ENCODE results near the gene C8G. TPM values are rescaled to one million over a fixed set of nuclear protein-coding genes. Genes with fewer than 3 reads are reported as not detected.

The C8G gene
- total RNA-seq, 4 donors from 2014 or later = 4.3 to 7.9 (median 6.4) TPM; not detected in 1

- TF ChIP-seq EP300 (IDR thresholded peaks at IDR 0.05; ENCODE audit: low read depth) (no peak), POLR2A (IDR thresholded peaks at IDR 0.05) (no peak), POLR2AphosphoS5 (IDR thresholded peaks at IDR 0.05) (no peak), CTCF (IDR thresholded peaks at IDR 0.05) (no peak)
- no peaks in the 10 kb centered on the region for H3K27me3 ChIP-seq
- no peaks in the 10 kb centered on the region for H3K36me3 ChIP-seq
- WGBS, 2 donors (ENCODE audit: low coverage in 1 of 2) = 89% methylated on average over 15 of the region's 15 CpGs; no CpG with 5 or more reads in 1 of the 2 donors
- no peak for DNase-seq
- intact Hi-C loops (cut with DNase I; ENCODE audit: low total_unique reads) (no loop called here), in situ Hi-C loops (cut with MboI; ENCODE audit: low pct_ligation_motif_present in 1 of 4, low pct_unique_long_range_greater_than_20kb in 1 of 4, low sequenced_read_pairs in 3 of 4) (no loop called here)
- H3K4me3 ChIP-seq = no peak overlapping the region
- H3K9me3 ChIP-seq = no peaks in the 10 kb centered on the region
- peaks cover 0 to 14% (median 8%) of the 10 kb centered on the region in 4 donors for H3K4me1 ChIP-seq
- no peak overlapping the region for H3K27ac ChIP-seq
Observed at GRCh38 chr9:136960938-136961275, 15.9 kb downstream of the C8G start.

- Histone ChIP-seq H3K4me1 (peaks cover 0 to 19% (median 10%) of the 10 kb centered on the region in 4 donors), H3K27me3 (peaks cover 5% of the 10 kb centered on the region), H3K9me3 (no peaks in the 10 kb centered on the region), H3K4me3 (no peak overlapping the region), H3K36me3 (no peaks in the 10 kb centered on the region), H3K27ac (no peak overlapping the region)
- 74% methylated on average over 21 of the region's 23 CpGs; no CpG with 5 or more reads in 1 of the 2 donors for WGBS, 2 donors (ENCODE audit: low coverage in 1 of 2)
- TF ChIP-seq EP300 (IDR thresholded peaks at IDR 0.05; ENCODE audit: low read depth) = no peak
- TF ChIP-seq POLR2AphosphoS5 (IDR thresholded peaks at IDR 0.05) = no peak
- TF ChIP-seq CTCF (IDR thresholded peaks at IDR 0.05) = no peak
- intact Hi-C loops (cut with DNase I; ENCODE audit: low total_unique reads) (no loop called here), in situ Hi-C loops (cut with MboI; ENCODE audit: low pct_ligation_motif_present in 1 of 4, low pct_unique_long_range_greater_than_20kb in 1 of 4, low sequenced_read_pairs in 3 of 4) (no loop called here)
- DNase-seq = no peak
Observed at GRCh38 chr9:136961279-136962065, 16.4 kb downstream of the C8G start.

- WGBS, 2 donors (ENCODE audit: low coverage in 1 of 2) = 91 to 100% methylated on average over 1 to 9 of the region's 9 CpGs
- in situ Hi-C loops (cut with MboI; ENCODE audit: low pct_ligation_motif_present in 1 of 4, low pct_unique_long_range_greater_than_20kb in 1 of 4, low sequenced_read_pairs in 3 of 4) (no loop called here), intact Hi-C loops (cut with DNase I; ENCODE audit: low total_unique reads) (no loop called here)
- peaks cover 0 to 19% (median 10%) of the 10 kb centered on the region in 4 donors for H3K4me1 ChIP-seq
- DNase-seq = no peak
- H3K4me3 ChIP-seq = no peak overlapping the region
- H3K36me3 ChIP-seq = no peaks in the 10 kb centered on the region
- TF ChIP-seq CTCF (IDR thresholded peaks at IDR 0.05) (no peak), POLR2A (IDR thresholded peaks at IDR 0.05) (no peak), EP300 (IDR thresholded peaks at IDR 0.05; ENCODE audit: low read depth) (no peak), POLR2AphosphoS5 (IDR thresholded peaks at IDR 0.05) (no peak)
- H3K27ac ChIP-seq = no peak overlapping the region
- no peaks in the 10 kb centered on the region for H3K9me3 ChIP-seq
- H3K27me3 ChIP-seq = peaks cover 5% of the 10 kb centered on the region
Observed at GRCh38 chr9:136962163-136962562, 17.1 kb downstream of the C8G start.

- WGBS, 2 donors (ENCODE audit: low coverage in 1 of 2) = 86% methylated on average over 11 of the region's 11 CpGs; no CpG with 5 or more reads in 1 of the 2 donors
- in situ Hi-C loops (cut with MboI; ENCODE audit: low pct_ligation_motif_present in 1 of 4, low pct_unique_long_range_greater_than_20kb in 1 of 4, low sequenced_read_pairs in 3 of 4) (no loop called here), intact Hi-C loops (cut with DNase I; ENCODE audit: low total_unique reads) (no loop called here)
- Histone ChIP-seq H3K4me3 (no peak overlapping the region), H3K4me1 (peaks cover 0 to 19% (median 10%) of the 10 kb centered on the region in 4 donors), H3K27me3 (peaks cover 5% of the 10 kb centered on the region), H3K36me3 (no peaks in the 10 kb centered on the region), H3K27ac (no peak overlapping the region), H3K9me3 (no peaks in the 10 kb centered on the region)
- no peak for TF ChIP-seq EP300 (IDR thresholded peaks at IDR 0.05; ENCODE audit: low read depth)
- no peak for TF ChIP-seq CTCF (IDR thresholded peaks at IDR 0.05)
- no peak for TF ChIP-seq POLR2AphosphoS5 (IDR thresholded peaks at IDR 0.05)
- no peak for TF ChIP-seq POLR2A (IDR thresholded peaks at IDR 0.05)
- no peak for DNase-seq
Observed at GRCh38 chr9:136962701-136963248, 17.7 kb downstream of the C8G start.

Data from transverse colon (tissue), 4 donors.